ENCODE results near the gene GPR137. TPM values are rescaled to one million over a fixed set of nuclear protein-coding genes. Genes with fewer than 3 reads are reported as not detected.

Gene GPR137
- polyA plus RNA-seq, 1 donor from 2014 or later = 34.1 TPM

- no peaks in the 10 kb centered on the region for H4K20me1 ChIP-seq (ENCODE audit: insufficient read depth)
- H3F3A ChIP-seq (ENCODE audit: insufficient read depth, low read length, poor library complexity, severe bottlenecking) = no peaks in the 10 kb centered on the region
- no peaks in the 10 kb centered on the region for H3K36me3 ChIP-seq (ENCODE audit: insufficient read depth, low read length)
- TF ChIP-seq MXI1 (conservative IDR thresholded peaks at IDR 0.05; ENCODE audit: poor library complexity, severe bottlenecking) (no peak), POLR2AphosphoS5 (IDR thresholded peaks at IDR 0.05) (no peak), RAD21 (conservative IDR thresholded peaks at IDR 0.05) (no peak), EZH2 (IDR thresholded peaks at IDR 0.05; ENCODE audit: borderline replicate concordance, insufficient read depth, low read length, poor library complexity, severe bottlenecking) (no peak), TAF1 (IDR thresholded peaks at IDR 0.05; ENCODE audit: low read depth) (no peak), SMC3 (conservative IDR thresholded peaks at IDR 0.05; ENCODE audit: poor library complexity) (no peak), EP300 (conservative IDR thresholded peaks at IDR 0.05; ENCODE audit: poor library complexity, severe bottlenecking) (no peak)
- TF ChIP-seq, protein P1, sequence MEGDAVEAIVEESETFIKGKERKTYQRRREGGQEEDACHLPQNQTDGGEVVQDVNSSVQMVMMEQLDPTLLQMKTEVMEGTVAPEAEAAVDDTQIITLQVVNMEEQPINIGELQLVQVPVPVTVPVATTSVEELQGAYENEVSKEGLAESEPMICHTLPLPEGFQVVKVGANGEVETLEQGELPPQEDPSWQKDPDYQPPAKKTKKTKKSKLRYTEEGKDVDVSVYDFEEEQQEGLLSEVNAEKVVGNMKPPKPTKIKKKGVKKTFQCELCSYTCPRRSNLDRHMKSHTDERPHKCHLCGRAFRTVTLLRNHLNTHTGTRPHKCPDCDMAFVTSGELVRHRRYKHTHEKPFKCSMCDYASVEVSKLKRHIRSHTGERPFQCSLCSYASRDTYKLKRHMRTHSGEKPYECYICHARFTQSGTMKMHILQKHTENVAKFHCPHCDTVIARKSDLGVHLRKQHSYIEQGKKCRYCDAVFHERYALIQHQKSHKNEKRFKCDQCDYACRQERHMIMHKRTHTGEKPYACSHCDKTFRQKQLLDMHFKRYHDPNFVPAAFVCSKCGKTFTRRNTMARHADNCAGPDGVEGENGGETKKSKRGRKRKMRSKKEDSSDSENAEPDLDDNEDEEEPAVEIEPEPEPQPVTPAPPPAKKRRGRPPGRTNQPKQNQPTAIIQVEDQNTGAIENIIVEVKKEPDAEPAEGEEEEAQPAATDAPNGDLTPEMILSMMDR (IDR thresholded peaks at IDR 0.05; ENCODE audit: poor library complexity, severe bottlenecking) = no peak
- TF ChIP-seq, protein P2, sequence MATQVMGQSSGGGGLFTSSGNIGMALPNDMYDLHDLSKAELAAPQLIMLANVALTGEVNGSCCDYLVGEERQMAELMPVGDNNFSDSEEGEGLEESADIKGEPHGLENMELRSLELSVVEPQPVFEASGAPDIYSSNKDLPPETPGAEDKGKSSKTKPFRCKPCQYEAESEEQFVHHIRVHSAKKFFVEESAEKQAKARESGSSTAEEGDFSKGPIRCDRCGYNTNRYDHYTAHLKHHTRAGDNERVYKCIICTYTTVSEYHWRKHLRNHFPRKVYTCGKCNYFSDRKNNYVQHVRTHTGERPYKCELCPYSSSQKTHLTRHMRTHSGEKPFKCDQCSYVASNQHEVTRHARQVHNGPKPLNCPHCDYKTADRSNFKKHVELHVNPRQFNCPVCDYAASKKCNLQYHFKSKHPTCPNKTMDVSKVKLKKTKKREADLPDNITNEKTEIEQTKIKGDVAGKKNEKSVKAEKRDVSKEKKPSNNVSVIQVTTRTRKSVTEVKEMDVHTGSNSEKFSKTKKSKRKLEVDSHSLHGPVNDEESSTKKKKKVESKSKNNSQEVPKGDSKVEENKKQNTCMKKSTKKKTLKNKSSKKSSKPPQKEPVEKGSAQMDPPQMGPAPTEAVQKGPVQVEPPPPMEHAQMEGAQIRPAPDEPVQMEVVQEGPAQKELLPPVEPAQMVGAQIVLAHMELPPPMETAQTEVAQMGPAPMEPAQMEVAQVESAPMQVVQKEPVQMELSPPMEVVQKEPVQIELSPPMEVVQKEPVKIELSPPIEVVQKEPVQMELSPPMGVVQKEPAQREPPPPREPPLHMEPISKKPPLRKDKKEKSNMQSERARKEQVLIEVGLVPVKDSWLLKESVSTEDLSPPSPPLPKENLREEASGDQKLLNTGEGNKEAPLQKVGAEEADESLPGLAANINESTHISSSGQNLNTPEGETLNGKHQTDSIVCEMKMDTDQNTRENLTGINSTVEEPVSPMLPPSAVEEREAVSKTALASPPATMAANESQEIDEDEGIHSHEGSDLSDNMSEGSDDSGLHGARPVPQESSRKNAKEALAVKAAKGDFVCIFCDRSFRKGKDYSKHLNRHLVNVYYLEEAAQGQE (IDR thresholded peaks at IDR 0.05; ENCODE audit: borderline replicate concordance) = no peak
- no peaks in the 10 kb centered on the region for H3K9me2 ChIP-seq (ENCODE audit: insufficient read depth, low read length)
- no peaks in the 10 kb centered on the region for H3K9me3 ChIP-seq (ENCODE audit: low read length)
- H3K9ac ChIP-seq (ENCODE audit: low read length) = no peak overlapping the region
- H3K79me2 ChIP-seq (replicated peaks; ENCODE audit: insufficient read depth, low read length) = peaks cover 13% of the 10 kb centered on the region
- no peak overlapping the region for H3K4me2 ChIP-seq (ENCODE audit: low read length)
- no peak overlapping the region for H2AFZ ChIP-seq (ENCODE audit: low read depth, low read length)
- H3K4me3 ChIP-seq (ENCODE audit: low read length) = no peak overlapping the region
- H3K27me3 ChIP-seq (ENCODE audit: insufficient read depth, low read depth, low read length) = no peaks in the 10 kb centered on the region
- H3K27ac ChIP-seq (ENCODE audit: low read length) = no peak overlapping the region
These were observed 35.4 kb downstream of the GPR137 start for GRCh38 chr11:64321026-64321425.

DNA sequence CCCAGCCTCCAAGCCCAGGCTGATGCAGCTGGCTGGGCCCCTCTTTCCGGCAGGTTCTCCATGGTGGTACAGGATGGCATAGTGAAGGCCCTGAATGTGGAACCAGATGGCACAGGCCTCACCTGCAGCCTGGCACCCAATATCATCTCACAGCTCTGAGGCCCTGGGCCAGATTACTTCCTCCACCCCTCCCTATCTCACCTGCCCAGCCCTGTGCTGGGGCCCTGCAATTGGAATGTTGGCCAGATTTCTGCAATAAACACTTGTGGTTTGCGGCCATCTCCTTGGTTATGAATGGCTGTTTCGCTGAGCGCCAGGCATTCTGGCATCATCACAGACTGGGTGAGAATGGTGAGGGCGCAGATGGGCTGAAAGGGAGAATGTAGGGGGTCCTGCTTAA is 35.9 kb downstream of the GPR137 start:
- H3K9ac ChIP-seq (ENCODE audit: low read length) = no peak overlapping the region
- no peaks in the 10 kb centered on the region for H3K9me2 ChIP-seq (ENCODE audit: insufficient read depth, low read length)
- H3K4me2 ChIP-seq (ENCODE audit: low read length) = no peak overlapping the region
- no peaks in the 10 kb centered on the region for H3K27me3 ChIP-seq (ENCODE audit: insufficient read depth, low read depth, low read length)
- H3K79me2 ChIP-seq (replicated peaks; ENCODE audit: insufficient read depth, low read length) = peaks cover 13% of the 10 kb centered on the region
- TF ChIP-seq EP300 (conservative IDR thresholded peaks at IDR 0.05; ENCODE audit: poor library complexity, severe bottlenecking) (no peak), SMC3 (conservative IDR thresholded peaks at IDR 0.05; ENCODE audit: poor library complexity) (no peak), POLR2AphosphoS5 (IDR thresholded peaks at IDR 0.05) (no peak), EZH2 (IDR thresholded peaks at IDR 0.05; ENCODE audit: borderline replicate concordance, insufficient read depth, low read length, poor library complexity, severe bottlenecking) (no peak), MXI1 (conservative IDR thresholded peaks at IDR 0.05; ENCODE audit: poor library complexity, severe bottlenecking) (no peak), TAF1 (IDR thresholded peaks at IDR 0.05; ENCODE audit: low read depth) (no peak), RAD21 (conservative IDR thresholded peaks at IDR 0.05) (no peak)
- TF ChIP-seq, protein P1 (IDR thresholded peaks at IDR 0.05; ENCODE audit: poor library complexity, severe bottlenecking) = no peak
- TF ChIP-seq, protein P2 (IDR thresholded peaks at IDR 0.05; ENCODE audit: borderline replicate concordance) = no peak
- no peak overlapping the region for H3K4me3 ChIP-seq (ENCODE audit: low read length)
- no peaks in the 10 kb centered on the region for H4K20me1 ChIP-seq (ENCODE audit: insufficient read depth)
- no peaks in the 10 kb centered on the region for H3K36me3 ChIP-seq (ENCODE audit: insufficient read depth, low read length)
- no peaks in the 10 kb centered on the region for H3K9me3 ChIP-seq (ENCODE audit: low read length)
- no peak overlapping the region for H2AFZ ChIP-seq (ENCODE audit: low read depth, low read length)
- no peaks in the 10 kb centered on the region for H3F3A ChIP-seq (ENCODE audit: insufficient read depth, low read length, poor library complexity, severe bottlenecking)
- H3K27ac ChIP-seq (ENCODE audit: low read length) = no peak overlapping the region

All from neural cell (in vitro differentiated cells).